DOHH2 (cell line): ENCODE data around the gene UGT1A8.

Experiments
- H3F3A ChIP-seq: fragments of 200-600 bp; sonication (generic), shearing (Covaris generic); 2 replicates; pipeline ENCODE4 v1.6.0; 2016; ENCODE audit warnings: antibody characterized with exemption, mild to moderate bottlenecking; ENCODE audit not compliant: control insufficient read depth, insufficient read depth
- H3K27ac ChIP-seq: fragments of 200-600 bp; sonication (generic); 2 replicates; pipeline ENCODE4 v1.5.1; 2014; ENCODE audit warnings: low read depth, mild to moderate bottlenecking, low read length, moderate library complexity
- H3K27me3 ChIP-seq: fragments of 200-600 bp; sonication (generic); 2 replicates; pipeline ENCODE4 v1.6.1; 2014; ENCODE audit warnings: mild to moderate bottlenecking, low read length, mixed read lengths; ENCODE audit not compliant: control insufficient read depth
- H3K36me3 ChIP-seq: fragments of 200-600 bp; sonication (generic); 2 replicates; pipeline ENCODE4 v1.6.1; 2014; ENCODE audit warnings: mild to moderate bottlenecking, low read length, moderate library complexity, mixed read lengths; ENCODE audit not compliant: control insufficient read depth
- H3K4me1 ChIP-seq: fragments of 200-600 bp; sonication (generic); 2 replicates; pipeline ENCODE4 v1.6.1; 2014; ENCODE audit warnings: mild to moderate bottlenecking, low read length, mixed read lengths; ENCODE audit not compliant: control insufficient read depth
- H3K4me2 ChIP-seq: fragments of 200-600 bp; sonication (generic); 2 replicates; pipeline ENCODE4 v1.6.0; 2014; ENCODE audit warnings: mild to moderate bottlenecking, low read length, moderate library complexity
- H3K4me3 ChIP-seq: fragments of 200-600 bp; sonication (generic); 2 replicates; pipeline ENCODE4 v1.5.1; 2014; ENCODE audit warnings: mild to moderate bottlenecking, low read length, mixed read lengths
- H3K79me2 ChIP-seq: fragments of 200-600 bp; sonication (generic); 2 replicates; pipeline ENCODE4 v1.6.1; 2014; ENCODE audit warnings: mild to moderate bottlenecking, low read length, mixed read lengths; ENCODE audit not compliant: control insufficient read depth
- H3K9me2 ChIP-seq: fragments of 200-600 bp; sonication (generic); replicated peaks from 2 replicates; pipeline ENCODE4 v1.6.1; 2014; ENCODE audit warnings: mild to moderate bottlenecking, low read length, mixed read lengths; ENCODE audit not compliant: control insufficient read depth
- H3K9me3 ChIP-seq: fragments of 200-600 bp; sonication (generic); 2 replicates; pipeline ENCODE4 v1.6.1; 2014; ENCODE audit warnings: antibody characterized with exemption, low read length, mixed read lengths; ENCODE audit not compliant: control insufficient read depth, insufficient read depth
- H4K20me1 ChIP-seq: fragments of 200-600 bp; sonication (generic); 2 replicates; pipeline ENCODE4 v1.6.0; 2014; ENCODE audit warnings: low read depth, mild to moderate bottlenecking, antibody characterized with exemption, low read length, moderate library complexity; ENCODE audit not compliant: control insufficient read depth, insufficient read depth
- EZH2phosphoT487 ChIP-seq: fragments of 200-600 bp; sonication (generic); IDR thresholded peaks from 2 replicates; pipeline ENCODE4 v1.6.1; 2017; ENCODE audit warnings: borderline replicate concordance, mild to moderate bottlenecking, antibody characterized with exemption, low read length, moderate library complexity, mixed read lengths
- TF ChIP-seq, protein P1 (sequence below): fragments of 200-600 bp; sonication (generic); IDR thresholded peaks from one replicate; pipeline ENCODE4 v1.5.1; 2014; ENCODE audit warnings: antibody characterized with exemption, mild to moderate bottlenecking, low read depth, low read length; ENCODE audit not compliant: poor library complexity, severe bottlenecking

Gene UGT1A8

DNA sequence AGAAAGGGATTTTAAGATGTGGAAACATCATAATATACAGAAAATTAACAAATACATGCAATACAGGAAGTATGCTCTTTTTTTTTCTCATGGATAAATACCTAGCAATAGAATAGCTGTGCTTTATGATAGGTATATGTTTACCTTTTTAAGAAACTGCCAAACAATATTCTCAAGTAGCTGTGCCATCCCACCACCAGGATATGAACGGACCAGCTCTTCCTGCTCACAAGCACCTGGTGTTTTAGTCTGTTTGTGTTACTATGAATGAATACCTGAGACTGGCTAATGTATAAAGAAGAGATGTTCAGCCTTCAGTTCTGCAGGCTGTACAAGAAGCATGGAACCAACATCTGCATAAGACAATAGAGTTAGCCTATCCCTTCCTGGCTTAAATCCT, 19.9 kb upstream of the UGT1A8 start:
- H4K20me1 ChIP-seq, result no peaks in the 10 kb centered on the region
- no peaks in the 10 kb centered on the region for H3K27me3 ChIP-seq
- no peak overlapping the region for H3K4me2 ChIP-seq
- H3K27ac ChIP-seq, result no peak overlapping the region
- no peaks in the 10 kb centered on the region for H3K36me3 ChIP-seq
- no peaks in the 10 kb centered on the region for H3F3A ChIP-seq
- H3K9me3 ChIP-seq, result peaks cover 2% of the 10 kb centered on the region; the same call in 1 of the 2 replicates
- no peaks in the 10 kb centered on the region for H3K79me2 ChIP-seq
- no peaks in the 10 kb centered on the region for H3K9me2 ChIP-seq
- no peaks in the 10 kb centered on the region for H3K4me1 ChIP-seq
- no peak for TF ChIP-seq EZH2phosphoT487
- TF ChIP-seq, protein P1, sequence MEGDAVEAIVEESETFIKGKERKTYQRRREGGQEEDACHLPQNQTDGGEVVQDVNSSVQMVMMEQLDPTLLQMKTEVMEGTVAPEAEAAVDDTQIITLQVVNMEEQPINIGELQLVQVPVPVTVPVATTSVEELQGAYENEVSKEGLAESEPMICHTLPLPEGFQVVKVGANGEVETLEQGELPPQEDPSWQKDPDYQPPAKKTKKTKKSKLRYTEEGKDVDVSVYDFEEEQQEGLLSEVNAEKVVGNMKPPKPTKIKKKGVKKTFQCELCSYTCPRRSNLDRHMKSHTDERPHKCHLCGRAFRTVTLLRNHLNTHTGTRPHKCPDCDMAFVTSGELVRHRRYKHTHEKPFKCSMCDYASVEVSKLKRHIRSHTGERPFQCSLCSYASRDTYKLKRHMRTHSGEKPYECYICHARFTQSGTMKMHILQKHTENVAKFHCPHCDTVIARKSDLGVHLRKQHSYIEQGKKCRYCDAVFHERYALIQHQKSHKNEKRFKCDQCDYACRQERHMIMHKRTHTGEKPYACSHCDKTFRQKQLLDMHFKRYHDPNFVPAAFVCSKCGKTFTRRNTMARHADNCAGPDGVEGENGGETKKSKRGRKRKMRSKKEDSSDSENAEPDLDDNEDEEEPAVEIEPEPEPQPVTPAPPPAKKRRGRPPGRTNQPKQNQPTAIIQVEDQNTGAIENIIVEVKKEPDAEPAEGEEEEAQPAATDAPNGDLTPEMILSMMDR, result no peak
- H3K4me3 ChIP-seq, result no peak overlapping the region

DNA sequence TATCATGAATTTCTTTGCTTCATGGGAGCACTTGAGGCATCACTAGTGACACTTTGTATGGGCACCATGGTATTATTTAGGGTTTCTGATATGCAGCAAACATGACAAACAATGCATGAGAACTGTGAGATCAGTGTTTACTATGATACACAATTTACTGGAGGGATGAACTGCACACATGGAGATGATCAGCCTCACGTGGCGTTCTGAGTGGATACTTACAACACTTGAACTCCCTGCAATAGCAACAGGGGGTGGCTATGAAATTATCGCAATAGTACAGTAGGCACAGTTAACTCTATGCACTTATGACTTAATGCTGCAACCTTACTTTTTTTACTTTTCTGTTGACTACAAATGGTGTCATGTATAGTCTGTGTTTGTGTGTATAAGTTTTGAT, 18.5 kb upstream of the UGT1A8 start:
- Histone ChIP-seq H3K27me3 (no peaks in the 10 kb centered on the region), H3K27ac (no peak overlapping the region), H3K4me1 (no peaks in the 10 kb centered on the region), H3K9me2 (no peaks in the 10 kb centered on the region), H3K4me3 (no peak overlapping the region), H3K36me3 (no peaks in the 10 kb centered on the region), H3K9me3 (peaks cover 4% of the 10 kb centered on the region; the same call in 1 of the 2 replicates), H4K20me1 (no peaks in the 10 kb centered on the region), H3K79me2 (no peaks in the 10 kb centered on the region), H3K4me2 (no peak overlapping the region), H3F3A (no peaks in the 10 kb centered on the region)
- TF ChIP-seq, protein P1, result no peak

DNA sequence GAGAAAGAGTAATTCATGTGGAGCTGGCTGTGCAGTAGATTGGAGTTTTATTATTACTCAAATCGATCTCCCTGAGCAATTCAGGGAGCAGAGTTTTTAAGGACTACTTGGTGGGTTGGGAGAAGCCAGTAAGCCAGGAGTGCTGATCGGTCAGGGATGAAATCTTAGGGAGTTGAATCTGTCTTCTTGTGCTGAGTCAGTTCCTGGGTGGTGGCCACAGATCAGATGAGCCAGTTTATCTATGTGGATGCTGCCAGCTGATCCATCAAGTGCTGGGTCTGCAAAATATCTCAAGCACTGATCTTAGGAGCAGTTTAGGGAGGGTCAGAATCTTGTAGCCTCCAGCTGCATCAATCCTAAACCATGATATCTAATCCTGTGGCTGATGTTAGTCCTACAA, 17.0 kb upstream of the UGT1A8 start:
- H3K36me3 ChIP-seq, result no peaks in the 10 kb centered on the region
- no peaks in the 10 kb centered on the region for H4K20me1 ChIP-seq
- H3K27ac ChIP-seq, result no peak overlapping the region
- no peak overlapping the region for H3K4me3 ChIP-seq
- no peak overlapping the region for H3K4me2 ChIP-seq
- H3K9me3 ChIP-seq, result peaks cover 4% of the 10 kb centered on the region; the same call in 1 of the 2 replicates
- no peaks in the 10 kb centered on the region for H3F3A ChIP-seq
- no peaks in the 10 kb centered on the region for H3K9me2 ChIP-seq
- no peaks in the 10 kb centered on the region for H3K27me3 ChIP-seq
- TF ChIP-seq, protein P1, result no peak
- TF ChIP-seq EZH2phosphoT487, result no peak
- no peaks in the 10 kb centered on the region for H3K4me1 ChIP-seq
- H3K79me2 ChIP-seq, result no peaks in the 10 kb centered on the region

DNA sequence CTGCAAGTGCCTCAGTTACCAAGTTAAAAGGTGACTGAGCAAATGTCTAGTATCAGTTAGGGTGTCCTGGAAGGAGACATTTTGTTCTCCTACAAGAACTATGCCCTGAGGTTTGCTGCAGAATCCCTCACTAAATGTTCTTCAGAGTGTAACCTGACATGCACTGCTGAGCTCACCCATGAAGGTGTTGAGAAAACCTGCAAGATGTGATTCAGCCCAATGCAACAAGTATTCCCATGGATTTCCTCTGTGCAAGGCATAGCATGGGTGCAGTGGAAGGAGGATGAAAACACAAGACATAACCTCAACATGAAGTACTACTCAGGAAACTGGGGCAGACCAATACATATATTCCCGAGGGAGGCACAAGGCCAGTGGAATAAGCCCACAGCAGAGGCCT, 15.4 kb upstream of the UGT1A8 start:
- H3K4me3 ChIP-seq, result no peak overlapping the region
- H3K9me3 ChIP-seq, result peaks cover 4% of the 10 kb centered on the region; the same call in 1 of the 2 replicates

More for the DNA sequence above, 15.4 kb upstream of the UGT1A8 start:
- no peaks in the 10 kb centered on the region for H3F3A ChIP-seq
- H3K4me1 ChIP-seq, result no peaks in the 10 kb centered on the region
- H3K27me3 ChIP-seq, result no peaks in the 10 kb centered on the region
- no peak overlapping the region for H3K27ac ChIP-seq
- no peak for TF ChIP-seq EZH2phosphoT487
- TF ChIP-seq, protein P1, result no peak
- no peak overlapping the region for H3K4me2 ChIP-seq
- H4K20me1 ChIP-seq, result no peaks in the 10 kb centered on the region
- H3K9me2 ChIP-seq, result no peaks in the 10 kb centered on the region
- H3K79me2 ChIP-seq, result no peaks in the 10 kb centered on the region
- no peaks in the 10 kb centered on the region for H3K36me3 ChIP-seq
